ENCODE results near the gene ZNF25.
"Not testable (repeated sequence)": the region's sequence is repeated elsewhere in the genome, so short reads cannot be mapped to it uniquely, and the experiment has no call there.

The ZNF25 gene

GRCh38 chr10:37937864-37938263 is 38.6 kb downstream of the ZNF25 start:
- DNase-seq: no peak

GRCh38 chr10:37934791-37935190 is 41.7 kb downstream of the ZNF25 start:
- DNase-seq: no peak

GRCh38 chr10:37930423-37930822 is 46.0 kb downstream of the ZNF25 start:
- DNase-seq: no peak

- DNase-seq: not testable (repeated sequence)
Measured at GRCh38 chr10:37908165-37908564, 68.3 kb downstream of the ZNF25 start.

GRCh38 chr10:37906382-37906781 is 70.1 kb downstream of the ZNF25 start:
- no peak for DNase-seq

All from stimulated activated CD4-positive, alpha-beta T cell treated with anti-CD3 and anti-CD28 coated beads, Interleukin-4, amount 100 ng/mL, for 4 hours (primary cell).